ENCODE data around the gene SRRM4.

- no peak for TF ChIP-seq CTCF (conservative IDR thresholded peaks at IDR 0.05)
- TF ChIP-seq EZH2 (IDR thresholded peaks at IDR 0.05; ENCODE audit: low read depth), result no peak
These were observed 70.1 kb downstream of the SRRM4 start for GRCh38 chr12:119051474-119051873.

All from PC-9 (cell line).